ENCODE data around the gene LTBP1. TPM values are rescaled to one million over a fixed set of nuclear protein-coding genes. Genes with fewer than 3 reads are reported as not detected.
A peak's percentile ranks its signal among the peaks of the same experiment; 100 is the strongest.
"Not testable (repeated sequence)": the region's sequence is repeated elsewhere in the genome, so short reads cannot be mapped to it uniquely, and the experiment has no call there.

The LTBP1 gene
- total RNA-seq, 2 experiments from 2014 or later: 61.1 to 82.6 TPM

DNA sequence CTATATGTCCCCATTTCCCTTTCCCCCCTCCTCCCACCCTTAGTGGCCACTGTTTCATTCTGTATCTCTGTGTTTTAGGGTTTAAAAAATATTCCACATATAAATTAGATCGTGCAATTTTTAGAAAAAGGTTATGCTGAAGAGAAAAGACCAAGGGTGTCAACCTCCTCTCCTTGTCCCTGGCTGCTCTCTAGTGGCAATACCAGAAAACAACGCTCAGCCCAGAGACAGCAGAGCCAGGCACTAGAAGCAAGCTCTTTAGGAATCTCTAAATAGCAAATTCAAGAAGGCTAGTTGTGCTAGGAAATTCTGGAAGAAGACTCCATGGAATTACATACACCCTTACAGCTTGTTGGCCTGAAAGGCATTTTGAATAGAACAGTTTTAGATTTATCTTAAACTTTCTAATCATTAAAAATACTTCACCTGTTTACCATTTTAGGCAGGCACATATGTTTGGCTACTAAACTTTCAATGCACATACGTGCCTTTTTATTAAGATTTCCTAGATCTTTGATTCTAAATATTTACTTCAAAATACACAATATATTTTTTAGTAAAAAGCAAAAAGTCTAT is 494.6 kb downstream of the LTBP1 start:
- ChIA-PET POLR2A (interaction anchor here (0.6 kb wide), 1 partner anchor 97 kb away, joined by 3 read pairs; no protein-coding TSS in a partner anchor), CTCF (ENCODE audit: unreplicated experiment) (interaction anchor here (0.6 kb wide), 1 partner anchor 639 kb away, joined by 3 read pairs; no protein-coding TSS in a partner anchor)
- peak; percentile 63 for DNase-seq (ENCODE audit: low spot score)
- no peaks in the 10 kb centered on the region for H3K36me3 ChIP-seq (ENCODE audit: insufficient read depth, low read length)
- no peaks in the 10 kb centered on the region for H4K20me1 ChIP-seq (ENCODE audit: insufficient read depth, low read length)
- H2AFZ ChIP-seq (ENCODE audit: low read length): no peak overlapping the region
- intact Hi-C loops (cut with micrococcal nuclease; ENCODE audit: unreplicated experiment): loop anchor here (2.0 kb wide), 1 partner anchor 669 kb away; no protein-coding TSS in a partner anchor
- no peaks in the 10 kb centered on the region for H3K4me1 ChIP-seq (ENCODE audit: insufficient read depth, low read length, poor library complexity, severe bottlenecking)
- H3K4me2 ChIP-seq (ENCODE audit: low read length): no peak overlapping the region
- H3K27ac ChIP-seq (ENCODE audit: low read depth, low read length, poor library complexity, severe bottlenecking): no peak overlapping the region
- no TSS peak for BruUV-seq (replicated peaks)
- H3K79me2 ChIP-seq (ENCODE audit: insufficient read depth, low read depth, low read length): no peaks in the 10 kb centered on the region
- H3K9me2 ChIP-seq (ENCODE audit: insufficient read depth, low read length): no peaks in the 10 kb centered on the region
- H3K9me3 ChIP-seq (ENCODE audit: low read length): no peaks in the 10 kb centered on the region
- TF ChIP-seq, protein P1, sequence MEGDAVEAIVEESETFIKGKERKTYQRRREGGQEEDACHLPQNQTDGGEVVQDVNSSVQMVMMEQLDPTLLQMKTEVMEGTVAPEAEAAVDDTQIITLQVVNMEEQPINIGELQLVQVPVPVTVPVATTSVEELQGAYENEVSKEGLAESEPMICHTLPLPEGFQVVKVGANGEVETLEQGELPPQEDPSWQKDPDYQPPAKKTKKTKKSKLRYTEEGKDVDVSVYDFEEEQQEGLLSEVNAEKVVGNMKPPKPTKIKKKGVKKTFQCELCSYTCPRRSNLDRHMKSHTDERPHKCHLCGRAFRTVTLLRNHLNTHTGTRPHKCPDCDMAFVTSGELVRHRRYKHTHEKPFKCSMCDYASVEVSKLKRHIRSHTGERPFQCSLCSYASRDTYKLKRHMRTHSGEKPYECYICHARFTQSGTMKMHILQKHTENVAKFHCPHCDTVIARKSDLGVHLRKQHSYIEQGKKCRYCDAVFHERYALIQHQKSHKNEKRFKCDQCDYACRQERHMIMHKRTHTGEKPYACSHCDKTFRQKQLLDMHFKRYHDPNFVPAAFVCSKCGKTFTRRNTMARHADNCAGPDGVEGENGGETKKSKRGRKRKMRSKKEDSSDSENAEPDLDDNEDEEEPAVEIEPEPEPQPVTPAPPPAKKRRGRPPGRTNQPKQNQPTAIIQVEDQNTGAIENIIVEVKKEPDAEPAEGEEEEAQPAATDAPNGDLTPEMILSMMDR (conservative IDR thresholded peaks at IDR 0.05; ENCODE audit: low read length): peak; percentile 96
- no peak for TF ChIP-seq EZH2phosphoT487 (IDR thresholded peaks at IDR 0.05; ENCODE audit: borderline replicate concordance, low read depth, low read length)
- H3K4me3 ChIP-seq (ENCODE audit: low read depth, low read length, poor library complexity, severe bottlenecking): no peak overlapping the region

DNA sequence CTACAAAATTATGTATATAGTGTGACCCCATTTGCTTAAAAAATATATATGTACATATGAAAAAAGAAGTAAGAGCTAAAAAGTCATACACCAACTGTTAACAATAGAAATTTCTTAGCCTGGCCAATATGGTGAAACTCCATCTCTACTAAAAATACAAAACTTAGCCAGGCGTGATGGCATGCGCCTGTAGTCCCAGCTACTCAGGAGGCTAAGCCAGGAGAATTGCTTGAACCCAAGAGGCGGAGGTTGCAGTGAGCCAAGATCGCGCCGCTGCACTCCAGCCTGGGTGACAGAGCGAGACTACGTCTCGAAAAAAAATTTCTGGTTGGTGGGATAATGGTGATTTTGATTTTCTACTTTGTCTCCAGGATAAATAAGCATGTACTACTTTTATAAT is 495.3 kb downstream of the LTBP1 start:
- H3K36me3 ChIP-seq (ENCODE audit: insufficient read depth, low read length); H4K20me1 ChIP-seq (ENCODE audit: insufficient read depth, low read length); H3K9me3 ChIP-seq (ENCODE audit: low read length); H3K9me2 ChIP-seq (ENCODE audit: insufficient read depth, low read length); CTCF ChIA-PET (ENCODE audit: unreplicated experiment); intact Hi-C loops (cut with micrococcal nuclease; ENCODE audit: unreplicated experiment); H3K4me2 ChIP-seq (ENCODE audit: low read length); H3K79me2 ChIP-seq (ENCODE audit: insufficient read depth, low read depth, low read length); DNase-seq (ENCODE audit: low spot score); H3K4me1 ChIP-seq (ENCODE audit: insufficient read depth, low read length, poor library complexity, severe bottlenecking); H3K4me3 ChIP-seq (ENCODE audit: low read depth, low read length, poor library complexity, severe bottlenecking); H2AFZ ChIP-seq (ENCODE audit: low read length); H3K27ac ChIP-seq (ENCODE audit: low read depth, low read length, poor library complexity, severe bottlenecking); BruUV-seq (replicated peaks): not testable (repeated sequence)
- POLR2A ChIA-PET: interaction anchor here (0.6 to 0.7 kb wide), 2 partner anchors 29 to 96 kb away, joined by 3 read pairs; no protein-coding TSS in a partner anchor

DNA sequence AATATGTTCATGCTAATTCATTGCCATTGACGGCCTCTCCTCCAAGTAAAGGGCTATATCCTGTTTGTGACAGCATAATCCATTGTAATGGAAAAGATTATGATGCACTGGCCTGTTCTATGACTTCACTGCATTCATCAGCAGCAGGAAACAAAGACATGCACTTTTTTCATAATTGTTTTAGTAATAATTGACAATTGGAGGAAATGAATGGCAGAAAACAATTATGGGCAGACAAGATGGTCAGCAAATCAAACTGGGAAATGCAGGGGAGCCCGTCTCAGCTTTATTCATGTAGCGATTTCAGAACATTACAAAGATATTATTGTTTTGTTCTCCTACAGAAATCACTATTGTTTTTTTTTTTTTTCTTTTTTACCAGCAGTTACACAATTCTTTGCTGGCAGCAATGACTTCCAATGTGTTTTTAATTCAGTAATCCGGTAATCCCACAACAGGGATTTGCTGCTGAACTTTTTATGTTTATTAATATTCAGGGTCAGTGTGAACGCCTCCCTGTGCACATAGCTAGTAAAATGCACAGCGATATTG is 495.9 kb downstream of the LTBP1 start:
- no peaks in the 10 kb centered on the region for H4K20me1 ChIP-seq (ENCODE audit: insufficient read depth, low read length)
- no peak overlapping the region for H3K4me3 ChIP-seq (ENCODE audit: low read depth, low read length, poor library complexity, severe bottlenecking)
- POLR2A ChIA-PET: interaction anchor here (0.6 to 0.7 kb wide), 3 partner anchors 14 to 121 kb away, joined by 3 to 5 read pairs (median 5); no protein-coding TSS in a partner anchor
- intact Hi-C loops (cut with micrococcal nuclease; ENCODE audit: unreplicated experiment): no loop called here
- no peak overlapping the region for H2AFZ ChIP-seq (ENCODE audit: low read length)
- H3K4me2 ChIP-seq (ENCODE audit: low read length): no peak overlapping the region
- TF ChIP-seq, protein P1 (conservative IDR thresholded peaks at IDR 0.05; ENCODE audit: low read length): no peak
- TF ChIP-seq EZH2phosphoT487 (IDR thresholded peaks at IDR 0.05; ENCODE audit: borderline replicate concordance, low read depth, low read length): no peak
- no TSS peak for BruUV-seq (replicated peaks)
- no peaks in the 10 kb centered on the region for H3K9me2 ChIP-seq (ENCODE audit: insufficient read depth, low read length)
- no peaks in the 10 kb centered on the region for H3K36me3 ChIP-seq (ENCODE audit: insufficient read depth, low read length)
- no peaks in the 10 kb centered on the region for H3K79me2 ChIP-seq (ENCODE audit: insufficient read depth, low read depth, low read length)
- H3K4me1 ChIP-seq (ENCODE audit: insufficient read depth, low read length, poor library complexity, severe bottlenecking): no peaks in the 10 kb centered on the region
- no peak for DNase-seq (ENCODE audit: low spot score)
- H3K27ac ChIP-seq (ENCODE audit: low read depth, low read length, poor library complexity, severe bottlenecking): no peak overlapping the region
- CTCF ChIA-PET (ENCODE audit: unreplicated experiment): no interaction called here
- H3K9me3 ChIP-seq (ENCODE audit: low read length): no peaks in the 10 kb centered on the region
